ENCODE results near the gene CACNA1C.

The CACNA1C gene

DNA sequence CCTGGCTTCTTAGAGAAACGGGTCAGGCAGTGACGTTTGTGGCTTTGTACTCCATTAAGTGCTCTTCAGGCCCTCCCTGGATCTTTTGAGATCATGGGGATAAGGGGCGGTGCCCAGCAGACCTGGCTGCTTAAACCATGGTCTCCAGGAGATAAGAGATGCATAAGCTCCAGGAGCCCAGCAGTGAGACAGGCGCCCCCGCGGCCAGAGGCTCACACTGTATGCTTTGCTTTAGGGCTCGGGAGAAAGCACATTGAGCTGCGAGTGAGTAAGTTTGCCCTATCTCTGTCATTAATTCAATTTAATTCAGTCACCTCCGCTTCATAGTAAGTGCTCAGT, 359.5 kb downstream of the CACNA1C start:
- DNase-seq (ENCODE audit: low read depth): no peak
- Histone ChIP-seq H3K36me3 (ENCODE audit: control insufficient read depth, insufficient read depth, low read length, severe bottlenecking) (peaks cover 3% of the 10 kb centered on the region), H3K9ac (ENCODE audit: low read length) (no peak overlapping the region), H3K9me3 (ENCODE audit: control insufficient read depth, low read length) (no peaks in the 10 kb centered on the region), H3K4me1 (ENCODE audit: control insufficient read depth, insufficient read depth, low read length) (peaks cover 8% of the 10 kb centered on the region), H3K27me3 (replicated peaks; ENCODE audit: control insufficient read depth, insufficient read depth, low read length) (no peaks in the 10 kb centered on the region), H3K4me3 (ENCODE audit: low read length) (no peak overlapping the region)

DNA sequence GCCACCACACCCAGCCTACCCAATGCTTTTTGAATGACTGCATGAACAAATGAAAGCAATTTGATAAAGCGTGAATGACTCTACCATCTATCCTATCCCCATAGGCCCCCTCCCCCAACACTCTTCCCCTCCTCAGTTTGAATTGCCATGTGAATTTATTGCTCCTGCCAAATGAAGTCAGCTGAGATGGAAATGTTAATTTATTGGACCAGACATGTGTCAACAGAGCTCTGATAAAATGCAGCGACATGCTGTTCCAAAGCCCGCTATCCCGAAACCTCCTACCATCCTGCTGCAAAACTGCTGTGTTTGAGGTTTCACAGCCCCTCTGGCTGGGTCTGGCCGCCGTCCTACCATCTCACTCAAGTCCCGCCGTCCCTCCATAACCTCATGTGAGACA, 360.5 kb downstream of the CACNA1C start:
- no peaks in the 10 kb centered on the region for H3K9me3 ChIP-seq (ENCODE audit: control insufficient read depth, low read length)
- DNase-seq (ENCODE audit: low read depth): no peak
- H3K36me3 ChIP-seq (ENCODE audit: control insufficient read depth, insufficient read depth, low read length, severe bottlenecking): peaks cover 3% of the 10 kb centered on the region
- H3K4me1 ChIP-seq (ENCODE audit: control insufficient read depth, insufficient read depth, low read length): peaks cover 8% of the 10 kb centered on the region
- H3K27me3 ChIP-seq (replicated peaks; ENCODE audit: control insufficient read depth, insufficient read depth, low read length): no peaks in the 10 kb centered on the region
- no peak overlapping the region for H3K4me3 ChIP-seq (ENCODE audit: low read length)
- no peak overlapping the region for H3K9ac ChIP-seq (ENCODE audit: low read length)

DNA sequence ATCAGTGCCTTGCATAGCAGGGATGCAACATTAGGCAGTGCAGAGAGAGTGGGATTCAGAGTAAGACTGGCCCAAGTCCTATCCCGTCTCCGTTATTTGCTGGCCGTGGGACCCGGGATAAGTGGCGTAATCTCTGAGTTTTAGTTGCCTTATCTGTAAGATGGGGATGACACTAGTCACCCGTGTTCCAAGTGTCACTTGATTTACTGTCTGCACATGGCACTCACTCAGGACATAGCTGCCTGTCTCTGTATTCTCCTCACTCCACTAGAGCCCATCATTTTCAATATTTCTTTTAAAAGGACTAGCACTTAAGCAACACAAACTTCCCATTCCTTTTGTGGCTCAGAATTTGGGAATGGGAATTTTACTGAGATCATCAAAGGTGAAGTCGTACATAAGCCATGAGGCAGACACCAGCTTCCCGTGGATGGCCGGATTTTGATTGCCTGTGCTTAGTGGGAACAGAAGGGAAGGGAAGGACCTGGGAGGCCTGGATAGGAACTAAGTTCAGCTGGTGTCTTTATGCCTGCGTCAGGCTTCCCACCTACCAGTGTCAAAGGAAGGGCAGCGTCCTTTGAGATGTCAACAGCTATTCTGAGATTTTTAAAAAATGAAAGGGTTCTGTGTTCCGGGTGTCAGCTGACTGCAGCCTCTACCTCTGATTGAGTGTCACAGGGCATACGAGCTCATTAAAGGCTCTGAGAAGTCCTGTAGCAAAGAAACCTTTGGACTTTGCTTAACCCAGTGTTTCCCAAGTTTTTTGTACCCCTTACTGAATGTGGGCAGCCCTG, 361.4 kb downstream of the CACNA1C start:
- Histone ChIP-seq H3K4me1 (ENCODE audit: control insufficient read depth, insufficient read depth, low read length) (peaks cover 8% of the 10 kb centered on the region), H3K9ac (ENCODE audit: low read length) (no peak overlapping the region), H3K9me3 (ENCODE audit: control insufficient read depth, low read length) (no peaks in the 10 kb centered on the region), H3K36me3 (ENCODE audit: control insufficient read depth, insufficient read depth, low read length, severe bottlenecking) (peaks cover 3% of the 10 kb centered on the region), H3K4me3 (ENCODE audit: low read length) (no peak overlapping the region), H3K27me3 (replicated peaks; ENCODE audit: control insufficient read depth, insufficient read depth, low read length) (no peaks in the 10 kb centered on the region)
- DNase-seq (ENCODE audit: low read depth): no peak

DNA sequence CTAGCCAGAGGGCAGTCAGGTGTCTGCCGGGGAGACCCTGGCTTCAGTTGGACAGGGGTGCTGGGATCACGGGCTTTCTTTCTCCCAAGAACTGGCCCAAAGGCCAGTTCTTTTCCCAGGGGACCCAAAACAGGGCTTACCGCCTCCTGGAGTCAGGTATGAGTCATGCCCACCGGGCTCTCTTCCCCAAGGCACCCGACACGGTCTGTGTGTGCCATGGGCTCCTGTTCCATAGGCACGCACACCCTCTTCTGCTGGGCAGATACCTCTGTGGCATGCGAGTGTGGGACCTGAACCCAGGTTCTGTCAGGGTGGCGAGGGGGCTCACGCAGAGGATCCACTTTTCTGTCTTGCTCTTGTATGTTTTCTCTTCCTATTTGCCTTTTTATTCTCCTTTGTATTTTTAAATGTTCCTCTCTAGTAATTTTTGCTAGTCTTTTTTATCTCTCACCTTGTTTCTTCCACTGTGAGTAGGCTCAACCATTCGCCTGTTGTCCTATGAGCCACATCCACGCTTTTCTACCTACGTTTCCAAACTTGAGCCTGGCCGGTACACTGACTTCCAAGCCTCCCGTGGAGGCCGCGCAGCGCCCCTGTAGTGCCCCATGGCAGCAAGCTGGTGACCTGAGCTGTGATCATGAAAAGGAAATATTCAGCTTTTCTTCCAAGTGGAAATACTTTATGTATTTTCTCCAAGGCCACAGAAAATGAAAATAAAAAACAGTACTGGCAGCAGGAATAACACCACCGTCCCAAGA, 362.2 kb downstream of the CACNA1C start:
- no peak overlapping the region for H3K4me3 ChIP-seq (ENCODE audit: low read length)
- peak; percentile 15 for DNase-seq (ENCODE audit: low read depth)
- no peak overlapping the region for H3K9ac ChIP-seq (ENCODE audit: low read length)
- H3K27me3 ChIP-seq (replicated peaks; ENCODE audit: control insufficient read depth, insufficient read depth, low read length): no peaks in the 10 kb centered on the region
- no peaks in the 10 kb centered on the region for H3K9me3 ChIP-seq (ENCODE audit: control insufficient read depth, low read length)
- peaks cover 8% of the 10 kb centered on the region for H3K4me1 ChIP-seq (ENCODE audit: control insufficient read depth, insufficient read depth, low read length)
- peaks cover 3% of the 10 kb centered on the region for H3K36me3 ChIP-seq (ENCODE audit: control insufficient read depth, insufficient read depth, low read length, severe bottlenecking)

GRCh38 chr12:2415568-2415944, 362.8 kb downstream of the CACNA1C start:
- Histone ChIP-seq H3K36me3 (ENCODE audit: control insufficient read depth, insufficient read depth, low read length, severe bottlenecking) (peaks cover 3% of the 10 kb centered on the region), H3K27me3 (replicated peaks; ENCODE audit: control insufficient read depth, insufficient read depth, low read length) (no peaks in the 10 kb centered on the region), H3K4me1 (ENCODE audit: control insufficient read depth, insufficient read depth, low read length) (peaks cover 8% of the 10 kb centered on the region), H3K4me3 (ENCODE audit: low read length) (no peak overlapping the region), H3K9me3 (ENCODE audit: control insufficient read depth, low read length) (no peaks in the 10 kb centered on the region), H3K9ac (ENCODE audit: low read length) (no peak overlapping the region)
- DNase-seq (ENCODE audit: low read depth): no peak

GRCh38 chr12:2416158-2416557, 363.4 kb downstream of the CACNA1C start:
- Histone ChIP-seq H3K9ac (ENCODE audit: low read length) (no peak overlapping the region), H3K4me3 (ENCODE audit: low read length) (no peak overlapping the region), H3K36me3 (ENCODE audit: control insufficient read depth, insufficient read depth, low read length, severe bottlenecking) (peaks cover 3% of the 10 kb centered on the region), H3K4me1 (ENCODE audit: control insufficient read depth, insufficient read depth, low read length) (peaks cover 8% of the 10 kb centered on the region), H3K9me3 (ENCODE audit: control insufficient read depth, low read length) (no peaks in the 10 kb centered on the region), H3K27me3 (replicated peaks; ENCODE audit: control insufficient read depth, insufficient read depth, low read length) (no peaks in the 10 kb centered on the region)
- DNase-seq (ENCODE audit: low read depth): no peak

GRCh38 chr12:2417481-2418160, 364.8 kb downstream of the CACNA1C start:
- DNase-seq (ENCODE audit: low read depth): no peak

DNA sequence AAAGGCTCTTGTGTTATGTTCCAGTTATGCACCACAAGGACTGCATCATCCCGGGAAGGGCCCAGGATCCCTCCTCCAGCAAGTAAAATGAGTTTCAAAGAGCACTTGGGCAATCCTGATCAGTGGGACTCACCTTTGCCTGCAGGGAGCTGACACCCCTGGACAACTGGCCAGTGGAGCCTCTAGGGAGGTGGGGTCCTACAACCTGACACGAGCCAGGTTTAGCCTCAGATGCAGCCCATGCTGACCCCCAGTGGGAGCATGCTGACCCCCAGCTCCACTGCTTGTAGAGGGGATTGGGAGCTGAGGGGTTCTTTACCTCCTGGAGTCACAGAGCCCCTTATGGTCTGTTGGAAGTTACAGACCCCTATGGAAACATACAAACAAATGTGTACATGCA, 365.8 kb downstream of the CACNA1C start:
- H3K36me3 ChIP-seq (ENCODE audit: control insufficient read depth, insufficient read depth, low read length, severe bottlenecking): peaks cover 3% of the 10 kb centered on the region
- no peak overlapping the region for H3K9ac ChIP-seq (ENCODE audit: low read length)
- no peaks in the 10 kb centered on the region for H3K9me3 ChIP-seq (ENCODE audit: control insufficient read depth, low read length)
- no peaks in the 10 kb centered on the region for H3K27me3 ChIP-seq (replicated peaks; ENCODE audit: control insufficient read depth, insufficient read depth, low read length)
- peaks cover 8% of the 10 kb centered on the region for H3K4me1 ChIP-seq (ENCODE audit: control insufficient read depth, insufficient read depth, low read length)
- no peak overlapping the region for H3K4me3 ChIP-seq (ENCODE audit: low read length)
- DNase-seq (ENCODE audit: low read depth): no peak

More at GRCh38 chr12:2417481-2418160, 364.8 kb downstream of the CACNA1C start:
- no peak overlapping the region for H3K4me3 ChIP-seq (ENCODE audit: low read length)
- H3K9ac ChIP-seq (ENCODE audit: low read length): no peak overlapping the region
- no peaks in the 10 kb centered on the region for H3K9me3 ChIP-seq (ENCODE audit: control insufficient read depth, low read length)
- peaks cover 3% of the 10 kb centered on the region for H3K36me3 ChIP-seq (ENCODE audit: control insufficient read depth, insufficient read depth, low read length, severe bottlenecking)
- no peaks in the 10 kb centered on the region for H3K27me3 ChIP-seq (replicated peaks; ENCODE audit: control insufficient read depth, insufficient read depth, low read length)
- H3K4me1 ChIP-seq (ENCODE audit: control insufficient read depth, insufficient read depth, low read length): peaks cover 8% of the 10 kb centered on the region

DNA sequence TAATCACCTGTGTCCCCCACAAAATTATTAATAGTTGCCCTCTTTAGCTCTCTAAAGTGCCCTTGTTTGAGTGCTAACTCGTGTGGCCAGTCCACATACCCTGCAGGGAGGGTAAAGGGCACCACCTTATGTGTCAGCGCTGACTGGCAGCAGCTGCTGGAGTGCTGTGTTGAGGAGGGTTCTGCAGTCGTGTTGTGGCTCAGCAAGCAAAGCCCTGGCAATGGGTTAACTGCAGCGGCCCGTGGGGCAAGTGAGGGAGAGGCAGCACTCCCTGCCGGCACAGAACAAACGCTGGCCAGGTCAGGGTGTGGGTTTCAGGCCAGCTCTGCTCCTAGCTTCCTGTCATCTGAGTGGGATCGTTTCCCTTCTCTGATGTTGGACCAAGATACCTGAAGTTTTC, 369.8 kb downstream of the CACNA1C start:
- H3K36me3 ChIP-seq (ENCODE audit: control insufficient read depth, insufficient read depth, low read length, severe bottlenecking): no peaks in the 10 kb centered on the region
- peaks cover 4% of the 10 kb centered on the region for H3K9me3 ChIP-seq (ENCODE audit: control insufficient read depth, low read length)
- DNase-seq (ENCODE audit: low read depth): no peak
- no peak overlapping the region for H3K9ac ChIP-seq (ENCODE audit: low read length)
- H3K27me3 ChIP-seq (replicated peaks; ENCODE audit: control insufficient read depth, insufficient read depth, low read length): no peaks in the 10 kb centered on the region
- H3K4me1 ChIP-seq (ENCODE audit: control insufficient read depth, insufficient read depth, low read length): no peaks in the 10 kb centered on the region
- H3K4me3 ChIP-seq (ENCODE audit: low read length): no peak overlapping the region

DNA sequence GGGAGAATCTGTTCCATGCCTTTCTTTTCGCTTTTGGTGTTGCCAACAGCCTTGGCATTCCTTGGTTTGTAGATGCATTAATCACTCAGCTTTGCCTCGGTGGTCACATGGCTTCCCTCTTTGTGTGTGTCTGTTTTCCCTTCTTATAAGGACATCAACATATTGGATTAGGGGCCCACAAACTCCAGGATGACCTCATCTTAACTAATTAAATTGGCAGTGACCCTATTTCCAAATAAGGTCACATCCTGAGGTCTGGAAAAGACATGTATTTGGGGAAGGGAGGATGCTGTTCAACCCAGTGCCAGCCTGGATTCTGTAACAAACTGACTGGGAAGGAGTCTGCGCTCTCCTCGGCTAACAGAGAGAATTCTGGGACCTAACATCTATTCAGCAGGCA, 376.2 kb downstream of the CACNA1C start:
- Histone ChIP-seq H3K9me3 (ENCODE audit: control insufficient read depth, low read length) (peaks cover 4% of the 10 kb centered on the region), H3K4me3 (ENCODE audit: low read length) (no peak overlapping the region), H3K4me1 (ENCODE audit: control insufficient read depth, insufficient read depth, low read length) (peaks cover 22% of the 10 kb centered on the region), H3K9ac (ENCODE audit: low read length) (no peak overlapping the region), H3K27me3 (replicated peaks; ENCODE audit: control insufficient read depth, insufficient read depth, low read length) (no peaks in the 10 kb centered on the region), H3K36me3 (ENCODE audit: control insufficient read depth, insufficient read depth, low read length, severe bottlenecking) (no peaks in the 10 kb centered on the region)
- peak; percentile 15 for DNase-seq (ENCODE audit: low read depth)

DNA sequence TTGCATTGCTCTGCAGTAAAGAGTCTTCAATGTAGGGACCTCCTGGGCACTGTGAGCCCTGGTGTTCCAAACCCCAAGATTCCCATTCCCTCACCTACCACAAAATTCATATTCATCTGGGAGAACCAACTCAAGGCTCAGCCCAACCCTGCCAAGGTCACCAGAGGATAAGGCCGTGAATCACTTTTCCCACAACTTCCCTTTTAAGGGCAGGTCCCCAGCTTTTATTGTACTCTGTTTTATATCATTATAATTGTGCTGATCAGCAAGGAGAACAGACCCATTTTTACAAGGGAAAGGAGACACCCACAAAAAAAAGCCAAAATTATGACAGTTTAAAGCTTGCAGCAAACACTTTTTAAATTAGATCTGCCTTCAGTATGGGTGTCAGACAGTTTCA, 379.0 kb downstream of the CACNA1C start:
- Histone ChIP-seq H3K4me3 (ENCODE audit: low read length) (no peak overlapping the region), H3K27me3 (replicated peaks; ENCODE audit: control insufficient read depth, insufficient read depth, low read length) (no peaks in the 10 kb centered on the region), H3K36me3 (ENCODE audit: control insufficient read depth, insufficient read depth, low read length, severe bottlenecking) (no peaks in the 10 kb centered on the region), H3K9me3 (ENCODE audit: control insufficient read depth, low read length) (no peaks in the 10 kb centered on the region), H3K4me1 (ENCODE audit: control insufficient read depth, insufficient read depth, low read length) (peaks cover 35% of the 10 kb centered on the region), H3K9ac (ENCODE audit: low read length) (no peak overlapping the region)
- peak; percentile 29 for DNase-seq (ENCODE audit: low read depth)
